Skin of body (tissue), 2 donors: Measurements from ENCODE around the gene MAD1L1. TPM values are rescaled to one million over a fixed set of nuclear protein-coding genes. Genes with fewer than 3 reads are reported as not detected.
A peak's percentile ranks its signal among the peaks of the same experiment; 100 is the strongest.

Experiments used
- DNase-seq: peaks from one replicate; lab custom pipeline; 2025; lab: John Stamatoyannopoulos, UW
- total RNA-seq: library from RNA; depleted of rRNA; stranded (reverse); fragments of >200 nt; gene quantifications from one replicate; pipeline ENCODE4 v1.2.3, GENCODE V29; 2014

MAD1L1 gene
- total RNA-seq, 1 donor from 2014 or later, result 28.5 TPM

- DNase-seq, result no peak
Measured at GRCh38 chr7:2033586-2034135, 199.1 kb downstream of the MAD1L1 start.

- DNase-seq, result no peak
Measured at GRCh38 chr7:2032876-2033407, 199.8 kb downstream of the MAD1L1 start.

GRCh38 chr7:2032030-2032875 lies 200.5 kb downstream of the MAD1L1 start:
- no peak for DNase-seq

- no peak for DNase-seq
Measured at GRCh38 chr7:2031451-2031845, 201.3 kb downstream of the MAD1L1 start.

GRCh38 chr7:2030475-2031450 lies 202.0 kb downstream of the MAD1L1 start:
- no peak for DNase-seq

GRCh38 chr7:2029936-2030335 lies 202.8 kb downstream of the MAD1L1 start:
- no peak for DNase-seq

GRCh38 chr7:2029211-2029905 lies 203.4 kb downstream of the MAD1L1 start:
- DNase-seq, result no peak

- no peak for DNase-seq
Measured at GRCh38 chr7:2028733-2029132, 204.0 kb downstream of the MAD1L1 start.

- DNase-seq, result no peak
Measured at GRCh38 chr7:2025188-2025587, 207.6 kb downstream of the MAD1L1 start.

GRCh38 chr7:2024567-2024918 lies 208.2 kb downstream of the MAD1L1 start:
- DNase-seq, result no peak

GRCh38 chr7:2023877-2024566 lies 208.7 kb downstream of the MAD1L1 start:
- DNase-seq, result no peak

GRCh38 chr7:2022737-2023250 lies 210.0 kb downstream of the MAD1L1 start:
- no peak for DNase-seq

GRCh38 chr7:2022021-2022409 lies 210.7 kb downstream of the MAD1L1 start:
- no peak for DNase-seq

- peak; percentile 76 for DNase-seq
Measured at GRCh38 chr7:2019711-2020511, 212.8 kb downstream of the MAD1L1 start.

- DNase-seq, result no peak
Measured at GRCh38 chr7:2019461-2019710, 213.4 kb downstream of the MAD1L1 start.

- peak; percentile 90 for DNase-seq
Measured at GRCh38 chr7:2018569-2019460, 213.9 kb downstream of the MAD1L1 start.

- no peak for DNase-seq
Measured at GRCh38 chr7:2017914-2018568, 214.7 kb downstream of the MAD1L1 start.

GRCh38 chr7:2017481-2017891 lies 215.3 kb downstream of the MAD1L1 start:
- no peak for DNase-seq
